Measurements from ENCODE around the gene TRIM17.

Gene TRIM17

DNA sequence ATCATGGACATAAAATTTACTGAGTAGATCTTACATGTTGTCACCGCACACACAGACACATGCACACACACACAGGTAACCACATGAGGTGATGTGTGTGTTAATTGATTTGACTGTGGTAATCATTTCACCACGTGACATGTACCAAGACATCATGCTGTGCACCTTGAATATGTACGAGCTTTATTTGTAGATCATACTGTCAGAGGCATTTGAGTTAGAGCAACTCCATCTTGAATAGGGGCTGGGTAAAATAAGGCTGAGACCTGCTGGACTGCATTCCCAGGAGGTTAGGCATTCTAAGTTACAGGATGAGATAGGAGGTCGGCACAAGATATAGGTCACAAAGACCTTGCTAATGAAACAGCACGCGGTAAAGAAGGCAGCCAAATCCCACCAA is 31.7 kb upstream of the TRIM17 start:
- Histone ChIP-seq H4K20me1 (ENCODE audit: control insufficient read depth, insufficient read depth, low read depth, low read length) (no peaks in the 10 kb centered on the region), H3K27ac (ENCODE audit: low read depth, low read length) (no peak overlapping the region), H3K4me2 (ENCODE audit: low read length) (no peak overlapping the region), H3K9me2 (replicated peaks; ENCODE audit: control insufficient read depth, low read length) (no peaks in the 10 kb centered on the region), H3K9me3 (ENCODE audit: control insufficient read depth, insufficient read depth, low read length) (no peaks in the 10 kb centered on the region), H3K4me1 (ENCODE audit: control insufficient read depth, low read length) (no peaks in the 10 kb centered on the region), H3K79me2 (ENCODE audit: control insufficient read depth, low read length) (no peaks in the 10 kb centered on the region), H3K4me3 (ENCODE audit: low read length) (no peak overlapping the region), H3K27me3 (ENCODE audit: control insufficient read depth, low read length) (peaks cover 3% of the 10 kb centered on the region), H3F3A (ENCODE audit: control insufficient read depth, insufficient read depth) (no peaks in the 10 kb centered on the region), H3K36me3 (ENCODE audit: control insufficient read depth, low read length) (no peaks in the 10 kb centered on the region)
- TF ChIP-seq EZH2phosphoT487 (IDR thresholded peaks at IDR 0.05; ENCODE audit: borderline replicate concordance, low read length), result no peak
- TF ChIP-seq CTCF (IDR thresholded peaks at IDR 0.05; ENCODE audit: low read depth, low read length, poor library complexity, severe bottlenecking), result no peak

- Histone ChIP-seq H3K27ac (ENCODE audit: low read depth, low read length) (no peak overlapping the region), H3F3A (ENCODE audit: control insufficient read depth, insufficient read depth) (no peaks in the 10 kb centered on the region), H3K36me3 (ENCODE audit: control insufficient read depth, low read length) (no peaks in the 10 kb centered on the region), H3K4me3 (ENCODE audit: low read length) (no peak overlapping the region), H3K27me3 (ENCODE audit: control insufficient read depth, low read length) (peaks cover 10% of the 10 kb centered on the region), H3K79me2 (ENCODE audit: control insufficient read depth, low read length) (no peaks in the 10 kb centered on the region), H3K4me2 (ENCODE audit: low read length) (no peak overlapping the region), H3K4me1 (ENCODE audit: control insufficient read depth, low read length) (no peaks in the 10 kb centered on the region), H3K9me2 (replicated peaks; ENCODE audit: control insufficient read depth, low read length) (no peaks in the 10 kb centered on the region), H4K20me1 (ENCODE audit: control insufficient read depth, insufficient read depth, low read depth, low read length) (no peaks in the 10 kb centered on the region), H3K9me3 (ENCODE audit: control insufficient read depth, insufficient read depth, low read length) (no peaks in the 10 kb centered on the region)
- TF ChIP-seq CTCF (IDR thresholded peaks at IDR 0.05; ENCODE audit: low read depth, low read length, poor library complexity, severe bottlenecking), result no peak
- no peak for TF ChIP-seq EZH2phosphoT487 (IDR thresholded peaks at IDR 0.05; ENCODE audit: borderline replicate concordance, low read length)
Observed at GRCh38 chr1:228446852-228447251, 30.2 kb upstream of the TRIM17 start.

- Histone ChIP-seq H3K4me1 (ENCODE audit: control insufficient read depth, low read length) (no peaks in the 10 kb centered on the region), H4K20me1 (ENCODE audit: control insufficient read depth, insufficient read depth, low read depth, low read length) (no peaks in the 10 kb centered on the region), H3K79me2 (ENCODE audit: control insufficient read depth, low read length) (no peaks in the 10 kb centered on the region), H3K4me3 (ENCODE audit: low read length) (no peak overlapping the region), H3K36me3 (ENCODE audit: control insufficient read depth, low read length) (no peaks in the 10 kb centered on the region), H3K9me2 (replicated peaks; ENCODE audit: control insufficient read depth, low read length) (no peaks in the 10 kb centered on the region), H3K9me3 (ENCODE audit: control insufficient read depth, insufficient read depth, low read length) (no peaks in the 10 kb centered on the region), H3F3A (ENCODE audit: control insufficient read depth, insufficient read depth) (no peaks in the 10 kb centered on the region), H3K27me3 (ENCODE audit: control insufficient read depth, low read length) (peaks cover 17% of the 10 kb centered on the region), H3K27ac (ENCODE audit: low read depth, low read length) (no peak overlapping the region), H3K4me2 (ENCODE audit: low read length) (no peak overlapping the region)
- TF ChIP-seq CTCF (IDR thresholded peaks at IDR 0.05; ENCODE audit: low read depth, low read length, poor library complexity, severe bottlenecking) (no peak), EZH2phosphoT487 (IDR thresholded peaks at IDR 0.05; ENCODE audit: borderline replicate concordance, low read length) (no peak)
Observed at GRCh38 chr1:228445843-228446650, 29.4 kb upstream of the TRIM17 start.

All from DOHH2 (cell line).